Liver (tissue), 9 donors: ENCODE data around the gene CSNK1G3. TPM values are rescaled to one million over a fixed set of nuclear protein-coding genes. Genes with fewer than 3 reads are reported as not detected.

Experiments used
- DNase-seq: peaks from one replicate; pipeline ENCODE4 v3.0.0-alpha.2; 2017; ENCODE audit warnings: low spot score
- H3K27ac ChIP-seq, 2 donors: one replicate each; pipeline ENCODE4 v1.7.0; 2013; ENCODE audit warnings: inconsistent platforms in 2 of 2, low read length in 2 of 2, control low read depth in 1 of 2, low read depth in 1 of 2, mild to moderate bottlenecking in 1 of 2
- H3K27me3 ChIP-seq, 4 donors: one replicate each; pipeline versions ENCODE4 v1.6.1 to v1.7.0; 2013; ENCODE audit warnings: low read length in 3 of 4, inconsistent platforms in 1 of 4, mild to moderate bottlenecking in 1 of 4, moderate library complexity in 1 of 4; ENCODE audit not compliant: control insufficient read depth in 4 of 4, insufficient read depth in 4 of 4
- H3K36me3 ChIP-seq, 4 donors: one replicate each; pipeline versions ENCODE4 v1.6.1 to v1.7.0; 2013; ENCODE audit warnings: low read length in 3 of 4, mild to moderate bottlenecking in 3 of 4, low read depth in 1 of 4, moderate library complexity in 1 of 4; ENCODE audit not compliant: control insufficient read depth in 4 of 4, insufficient read depth in 3 of 4
- H3K4me1 ChIP-seq, 4 donors: one replicate each; pipeline versions ENCODE4 v1.6.1 to v1.7.0; 2013; ENCODE audit warnings: low read length in 3 of 4, mild to moderate bottlenecking in 3 of 4, moderate library complexity in 1 of 4; ENCODE audit not compliant: control insufficient read depth in 4 of 4, insufficient read depth in 4 of 4
- H3K4me3 ChIP-seq, 3 donors: one replicate each; pipeline versions ENCODE4 v1.6.1 to v1.7.0; 2013; ENCODE audit warnings: low read length in 3 of 3, control low read depth in 1 of 3, low read depth in 1 of 3, mild to moderate bottlenecking in 1 of 3
- H3K9ac ChIP-seq, 2 donors: one replicate each; pipeline ENCODE4 v1.7.0; 2013; ENCODE audit warnings: low read length in 2 of 2, mild to moderate bottlenecking in 2 of 2, moderate library complexity in 2 of 2, control low read depth in 1 of 2, low read depth in 1 of 2
- H3K9me3 ChIP-seq, 4 donors: one replicate each; pipeline versions ENCODE4 v1.6.1 to v1.7.0; 2013; ENCODE audit warnings: low read length in 3 of 4; ENCODE audit not compliant: control insufficient read depth in 4 of 4
- EGR1 ChIP-seq, 2 donors: IDR thresholded peaks; 2 replicates each; pipeline ENCODE4 v1.6.1; 2016 to 2018; ENCODE audit warnings: antibody characterized with exemption in 2 of 2, low read depth in 2 of 2
- HNF4G ChIP-seq: IDR thresholded peaks from 2 replicates; pipeline ENCODE4 v1.6.1; 2016; ENCODE audit warnings: antibody characterized with exemption
- JUND ChIP-seq, 2 donors: IDR thresholded peaks; 2 replicates each; pipeline ENCODE4 v1.6.1; 2016; ENCODE audit warnings: antibody characterized with exemption in 2 of 2
- NR2F2 ChIP-seq: IDR thresholded peaks from 2 replicates; pipeline ENCODE4 v1.6.1; 2016; ENCODE audit warnings: antibody characterized with exemption
- RAD21 ChIP-seq, 2 donors: IDR thresholded peaks; 2 replicates each; pipeline ENCODE4 v1.6.1; 2016; ENCODE audit warnings: antibody characterized with exemption in 2 of 2, mild to moderate bottlenecking in 2 of 2
- RXRA ChIP-seq, 2 donors: IDR thresholded peaks; 2 replicates each; pipeline ENCODE4 v1.6.1; 2017 to 2018; ENCODE audit warnings: antibody characterized with exemption in 2 of 2, mild to moderate bottlenecking in 1 of 2
- SP1 ChIP-seq: IDR thresholded peaks from 2 replicates; pipeline ENCODE4 v1.6.1; 2018; ENCODE audit warnings: antibody characterized with exemption, mild to moderate bottlenecking
- YY1 ChIP-seq: IDR thresholded peaks from 2 replicates; pipeline ENCODE4 v1.6.1; 2016; ENCODE audit warnings: antibody characterized with exemption, mild to moderate bottlenecking
- polyA plus RNA-seq, 2 donors: library from polyadenylated mRNA; stranded (reverse) in 1 of 2; unstranded in 1 of 2; fragments of 200-250 nt in 1 of 2; fragments of >200 nt in 1 of 2; fragmentation: Nextera tagmentation in 1 of 2; extraction: Ambion mirVana in 1 of 2; gene quantifications; one replicate each; pipeline versions ENCODE4 v1.2.1 to v1.2.3, GENCODE V29; 2013 to 2015
- total RNA-seq, 2 donors: library from RNA; depleted of rRNA; stranded (reverse); fragments of >200 nt; gene quantifications; one replicate each; pipeline ENCODE4 v1.2.3, GENCODE V29; 2014
- TF ChIP-seq, protein P1 (sequence below): IDR thresholded peaks from 2 replicates; pipeline ENCODE4 v1.6.1; 2016; ENCODE audit warnings: antibody characterized with exemption, mild to moderate bottlenecking
- TF ChIP-seq, protein P2 (sequence below): IDR thresholded peaks from 2 replicates; pipeline ENCODE4 v1.6.1; 2016; ENCODE audit warnings: antibody characterized with exemption
- TF ChIP-seq, protein P3 (sequence below): fragments of 150-350 bp; IDR thresholded peaks from 2 replicates; pipeline ENCODE4 v1.5.1; 2017; ENCODE audit warnings: improper control_type of control experiment, low read depth, low read length; ENCODE audit not compliant: missing input control
- TF ChIP-seq, protein P4 (sequence below): IDR thresholded peaks from 2 replicates; pipeline ENCODE4 v1.6.1; 2016; ENCODE audit warnings: antibody characterized with exemption
- TF ChIP-seq, protein P5 (sequence below): IDR thresholded peaks from 2 replicates; pipeline ENCODE4 v1.6.1; 2016; ENCODE audit warnings: antibody characterized with exemption
- donor health status: healthy.
- donor health status: healthy.
- donor health status: healthy.
- donor health status: healthy.
- donor health status: healthy.

The CSNK1G3 gene
- total and polyA plus RNA-seq, 4 donors: 6.8 to 28.9 (median 15.4) TPM

DNA sequence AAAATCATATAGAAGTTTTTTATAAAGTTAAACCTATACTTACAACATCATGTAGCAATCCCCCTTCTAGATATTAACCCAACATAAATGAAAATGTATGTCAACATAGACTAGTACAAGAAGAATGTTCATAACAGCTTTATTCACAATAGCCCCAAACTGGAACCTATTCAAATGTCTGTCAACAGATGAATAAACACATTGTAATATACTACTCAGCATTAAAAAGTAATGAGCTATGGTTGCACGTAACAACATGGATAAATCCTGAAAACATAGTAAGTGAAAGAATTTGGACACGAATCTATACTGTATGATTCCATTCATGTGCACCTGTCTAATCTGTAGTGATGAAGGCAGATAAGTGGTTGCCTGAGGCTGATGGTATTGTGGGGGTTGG lies 73.9 kb downstream of the CSNK1G3 start (continued):
- TF ChIP-seq, protein P1, sequence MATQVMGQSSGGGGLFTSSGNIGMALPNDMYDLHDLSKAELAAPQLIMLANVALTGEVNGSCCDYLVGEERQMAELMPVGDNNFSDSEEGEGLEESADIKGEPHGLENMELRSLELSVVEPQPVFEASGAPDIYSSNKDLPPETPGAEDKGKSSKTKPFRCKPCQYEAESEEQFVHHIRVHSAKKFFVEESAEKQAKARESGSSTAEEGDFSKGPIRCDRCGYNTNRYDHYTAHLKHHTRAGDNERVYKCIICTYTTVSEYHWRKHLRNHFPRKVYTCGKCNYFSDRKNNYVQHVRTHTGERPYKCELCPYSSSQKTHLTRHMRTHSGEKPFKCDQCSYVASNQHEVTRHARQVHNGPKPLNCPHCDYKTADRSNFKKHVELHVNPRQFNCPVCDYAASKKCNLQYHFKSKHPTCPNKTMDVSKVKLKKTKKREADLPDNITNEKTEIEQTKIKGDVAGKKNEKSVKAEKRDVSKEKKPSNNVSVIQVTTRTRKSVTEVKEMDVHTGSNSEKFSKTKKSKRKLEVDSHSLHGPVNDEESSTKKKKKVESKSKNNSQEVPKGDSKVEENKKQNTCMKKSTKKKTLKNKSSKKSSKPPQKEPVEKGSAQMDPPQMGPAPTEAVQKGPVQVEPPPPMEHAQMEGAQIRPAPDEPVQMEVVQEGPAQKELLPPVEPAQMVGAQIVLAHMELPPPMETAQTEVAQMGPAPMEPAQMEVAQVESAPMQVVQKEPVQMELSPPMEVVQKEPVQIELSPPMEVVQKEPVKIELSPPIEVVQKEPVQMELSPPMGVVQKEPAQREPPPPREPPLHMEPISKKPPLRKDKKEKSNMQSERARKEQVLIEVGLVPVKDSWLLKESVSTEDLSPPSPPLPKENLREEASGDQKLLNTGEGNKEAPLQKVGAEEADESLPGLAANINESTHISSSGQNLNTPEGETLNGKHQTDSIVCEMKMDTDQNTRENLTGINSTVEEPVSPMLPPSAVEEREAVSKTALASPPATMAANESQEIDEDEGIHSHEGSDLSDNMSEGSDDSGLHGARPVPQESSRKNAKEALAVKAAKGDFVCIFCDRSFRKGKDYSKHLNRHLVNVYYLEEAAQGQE: no peak
- TF ChIP-seq, protein P2, sequence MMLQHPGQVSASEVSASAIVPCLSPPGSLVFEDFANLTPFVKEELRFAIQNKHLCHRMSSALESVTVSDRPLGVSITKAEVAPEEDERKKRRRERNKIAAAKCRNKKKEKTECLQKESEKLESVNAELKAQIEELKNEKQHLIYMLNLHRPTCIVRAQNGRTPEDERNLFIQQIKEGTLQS: no peak

DNA sequence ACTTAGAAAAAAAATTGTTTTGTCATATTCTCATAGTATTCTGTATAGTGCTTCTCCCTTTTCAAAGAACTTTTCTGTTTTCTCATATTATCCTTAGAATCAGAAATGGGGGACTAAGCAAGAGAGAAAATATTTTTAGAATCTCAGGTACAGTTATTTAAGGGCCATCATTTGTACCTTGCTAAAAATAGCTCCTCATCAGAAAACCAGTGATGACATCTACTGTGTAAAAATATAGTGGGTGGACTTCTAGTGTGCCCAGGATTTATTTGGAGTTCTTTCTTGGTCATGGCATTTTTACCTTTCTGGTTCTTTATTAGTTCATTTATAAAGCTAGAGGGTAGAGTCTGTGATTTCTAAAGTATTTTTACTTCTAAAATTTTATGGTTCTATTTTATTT lies 82.5 kb downstream of the CSNK1G3 start:
- peaks cover 0 to 26% (median 14%) of the 10 kb centered on the region in 4 donors for H3K36me3 ChIP-seq
- no peak overlapping the region for H3K4me3 ChIP-seq
- no peak overlapping the region for H3K27ac ChIP-seq
- no peaks in the 10 kb centered on the region for H3K4me1 ChIP-seq
- no peak overlapping the region for H3K9ac ChIP-seq
- H3K27me3 ChIP-seq: no peaks in the 10 kb centered on the region
- TF ChIP-seq EGR1 (IDR thresholded peaks at IDR 0.05; ENCODE audit: low read depth in 2 of 2): no peak
- TF ChIP-seq JUND (IDR thresholded peaks at IDR 0.05): no peak
- TF ChIP-seq RXRA (IDR thresholded peaks at IDR 0.05): no peak
- no peak for TF ChIP-seq YY1
- TF ChIP-seq, protein P3, sequence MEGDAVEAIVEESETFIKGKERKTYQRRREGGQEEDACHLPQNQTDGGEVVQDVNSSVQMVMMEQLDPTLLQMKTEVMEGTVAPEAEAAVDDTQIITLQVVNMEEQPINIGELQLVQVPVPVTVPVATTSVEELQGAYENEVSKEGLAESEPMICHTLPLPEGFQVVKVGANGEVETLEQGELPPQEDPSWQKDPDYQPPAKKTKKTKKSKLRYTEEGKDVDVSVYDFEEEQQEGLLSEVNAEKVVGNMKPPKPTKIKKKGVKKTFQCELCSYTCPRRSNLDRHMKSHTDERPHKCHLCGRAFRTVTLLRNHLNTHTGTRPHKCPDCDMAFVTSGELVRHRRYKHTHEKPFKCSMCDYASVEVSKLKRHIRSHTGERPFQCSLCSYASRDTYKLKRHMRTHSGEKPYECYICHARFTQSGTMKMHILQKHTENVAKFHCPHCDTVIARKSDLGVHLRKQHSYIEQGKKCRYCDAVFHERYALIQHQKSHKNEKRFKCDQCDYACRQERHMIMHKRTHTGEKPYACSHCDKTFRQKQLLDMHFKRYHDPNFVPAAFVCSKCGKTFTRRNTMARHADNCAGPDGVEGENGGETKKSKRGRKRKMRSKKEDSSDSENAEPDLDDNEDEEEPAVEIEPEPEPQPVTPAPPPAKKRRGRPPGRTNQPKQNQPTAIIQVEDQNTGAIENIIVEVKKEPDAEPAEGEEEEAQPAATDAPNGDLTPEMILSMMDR: no peak
- no peak for TF ChIP-seq SP1
- no peak for TF ChIP-seq HNF4G
- TF ChIP-seq, protein P4, sequence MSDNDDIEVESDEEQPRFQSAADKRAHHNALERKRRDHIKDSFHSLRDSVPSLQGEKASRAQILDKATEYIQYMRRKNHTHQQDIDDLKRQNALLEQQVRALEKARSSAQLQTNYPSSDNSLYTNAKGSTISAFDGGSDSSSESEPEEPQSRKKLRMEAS: no peak
- TF ChIP-seq RAD21 (IDR thresholded peaks at IDR 0.05): no peak
- TF ChIP-seq NR2F2: no peak
- TF ChIP-seq, protein P1: no peak
- TF ChIP-seq, protein P2: no peak
- TF ChIP-seq, protein P5, sequence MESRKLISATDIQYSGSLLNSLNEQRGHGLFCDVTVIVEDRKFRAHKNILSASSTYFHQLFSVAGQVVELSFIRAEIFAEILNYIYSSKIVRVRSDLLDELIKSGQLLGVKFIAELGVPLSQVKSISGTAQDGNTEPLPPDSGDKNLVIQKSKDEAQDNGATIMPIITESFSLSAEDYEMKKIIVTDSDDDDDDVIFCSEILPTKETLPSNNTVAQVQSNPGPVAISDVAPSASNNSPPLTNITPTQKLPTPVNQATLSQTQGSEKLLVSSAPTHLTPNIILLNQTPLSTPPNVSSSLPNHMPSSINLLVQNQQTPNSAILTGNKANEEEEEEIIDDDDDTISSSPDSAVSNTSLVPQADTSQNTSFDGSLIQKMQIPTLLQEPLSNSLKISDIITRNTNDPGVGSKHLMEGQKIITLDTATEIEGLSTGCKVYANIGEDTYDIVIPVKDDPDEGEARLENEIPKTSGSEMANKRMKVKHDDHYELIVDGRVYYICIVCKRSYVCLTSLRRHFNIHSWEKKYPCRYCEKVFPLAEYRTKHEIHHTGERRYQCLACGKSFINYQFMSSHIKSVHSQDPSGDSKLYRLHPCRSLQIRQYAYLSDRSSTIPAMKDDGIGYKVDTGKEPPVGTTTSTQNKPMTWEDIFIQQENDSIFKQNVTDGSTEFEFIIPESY: no peak
- H3K9me3 ChIP-seq: no peaks in the 10 kb centered on the region
- DNase-seq: no peak
